Activated CD4-positive, alpha-beta T cell treated with anti-CD3 and anti-CD28 coated beads for 4 hours (primary cell): ENCODE data around the gene STING1.
A peak's percentile ranks its signal among the peaks of the same experiment; 100 is the strongest.
"Not testable (repeated sequence)": the region's sequence is repeated elsewhere in the genome, so short reads cannot be mapped to it uniquely, and the experiment has no call there.

Source experiments
- DNase-seq, 2 donors: peaks; one replicate each; pipeline ENCODE4 v3.0.0-alpha.2; 2020

The STING1 gene

DNA sequence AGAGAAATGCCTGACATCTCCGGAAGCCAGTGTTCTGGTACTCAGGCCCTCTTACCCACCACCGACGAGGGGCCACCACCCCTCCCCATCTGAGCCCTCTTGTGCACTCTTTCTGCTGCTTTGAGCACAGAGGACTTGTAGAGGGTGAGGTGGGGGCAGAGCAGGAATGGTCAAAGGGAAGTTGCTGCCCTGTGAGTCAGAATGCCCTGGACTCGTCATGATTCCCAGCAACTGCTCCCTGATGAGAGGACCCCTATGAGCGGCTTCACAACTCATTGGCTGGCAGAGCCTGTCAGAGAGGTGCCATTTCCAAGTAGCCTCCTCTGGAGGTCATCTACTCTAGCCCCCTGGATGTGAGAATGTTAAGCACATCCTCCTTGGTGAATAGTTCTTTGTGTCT, 20.9 kb downstream of the STING1 start:
- no peak for DNase-seq

DNA sequence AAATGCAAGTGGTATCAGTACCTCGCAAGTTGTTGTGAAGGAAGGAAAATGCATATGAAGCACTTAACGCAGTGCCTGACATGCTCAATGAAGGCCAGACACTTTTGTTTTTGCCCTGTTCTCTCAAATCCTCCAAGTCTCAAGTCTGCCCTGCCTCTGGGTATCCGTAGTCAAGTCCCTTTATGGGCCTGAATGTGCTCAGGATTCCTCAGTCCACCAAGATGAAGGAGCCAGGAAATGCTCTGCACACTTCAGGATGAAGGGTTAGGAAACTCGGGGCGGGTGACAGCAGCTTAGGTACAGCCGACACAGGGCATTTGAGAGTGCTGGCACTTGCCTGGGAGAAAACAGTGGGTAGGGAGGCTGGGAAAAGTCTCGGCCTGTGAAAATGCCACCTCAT, 21.4 kb downstream of the STING1 start:
- no peak for DNase-seq

DNA sequence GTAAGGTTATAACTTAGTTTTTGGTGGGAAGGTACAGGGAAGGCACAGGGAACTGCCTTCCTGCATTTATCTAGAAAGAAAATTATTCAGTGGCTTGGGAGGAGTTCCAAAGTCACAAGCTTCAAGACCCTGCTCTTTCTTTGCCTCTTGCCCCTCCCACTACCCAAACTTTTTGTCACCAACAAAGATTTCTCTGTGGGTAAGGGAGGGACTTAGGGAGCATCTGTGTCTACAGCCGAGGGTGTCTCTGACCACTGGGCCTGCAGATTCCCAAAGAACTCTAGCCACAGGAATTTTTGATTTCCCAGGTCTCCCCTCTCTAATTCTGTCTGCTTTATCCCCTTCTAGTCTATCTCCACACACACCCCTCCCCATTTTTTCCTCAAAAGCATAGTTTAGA, 22.1 kb downstream of the STING1 start:
- no peak for DNase-seq

DNA sequence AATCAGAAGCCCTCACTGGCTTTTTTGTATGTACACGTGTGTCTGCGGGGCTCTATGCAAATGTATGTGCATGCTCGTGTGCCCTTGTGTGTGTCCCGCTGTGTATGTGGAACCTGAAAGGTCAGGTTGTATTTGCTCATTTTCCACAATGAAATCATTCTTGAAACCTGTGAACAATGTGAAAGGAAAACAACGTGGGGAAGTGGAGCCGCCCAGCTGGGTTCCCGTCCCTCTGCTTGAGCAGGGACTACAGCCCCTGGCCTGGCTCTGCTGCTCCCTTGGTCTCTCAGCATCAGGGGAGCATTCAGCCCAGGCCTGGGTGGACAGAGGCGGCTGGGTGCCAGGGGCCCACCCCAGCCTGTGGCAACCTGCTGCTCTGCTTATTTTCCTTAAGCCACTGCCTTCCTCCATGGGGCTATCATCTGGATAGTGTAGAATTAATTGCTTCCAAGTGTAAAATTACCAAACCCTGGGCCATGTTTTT, 23.1 kb downstream of the STING1 start:
- no peak for DNase-seq

DNA sequence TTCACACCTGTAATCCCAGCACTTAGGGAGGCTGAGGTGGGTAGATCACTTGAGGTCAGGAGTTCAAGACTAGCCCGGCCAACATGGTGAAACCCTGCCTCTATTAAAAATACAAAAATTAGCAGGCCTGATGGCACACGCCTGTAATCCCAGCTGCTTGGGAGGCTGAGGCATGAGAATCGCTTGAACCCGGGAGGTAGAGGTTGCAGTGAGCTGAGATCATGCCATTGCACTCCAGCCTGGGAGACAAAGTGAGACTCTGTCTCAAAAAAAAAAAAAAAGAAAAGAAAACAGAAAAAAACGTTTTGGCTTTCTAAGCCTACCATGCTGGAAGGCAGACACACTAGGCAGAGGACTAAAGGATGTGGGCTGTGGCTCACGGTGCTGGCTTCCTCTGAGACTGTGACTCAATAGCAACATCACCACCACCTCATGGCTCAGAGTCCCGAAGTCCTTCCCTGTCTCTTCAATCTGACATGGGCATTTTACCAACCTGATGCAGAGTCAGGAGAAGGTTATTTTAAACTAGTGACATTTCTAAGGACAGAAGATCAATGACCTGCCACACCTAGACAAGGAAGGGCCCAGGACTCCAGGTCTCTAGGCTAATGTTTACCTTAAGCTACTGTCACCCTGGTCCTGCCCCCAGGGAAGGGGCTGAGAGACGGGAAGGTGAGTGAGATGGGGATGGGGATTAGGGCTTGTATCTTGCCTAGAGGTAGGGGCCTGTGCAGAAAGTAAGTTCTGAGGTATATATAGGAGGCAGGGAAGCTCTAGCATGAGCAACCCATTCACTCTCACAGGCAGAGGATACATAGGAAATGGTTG, 23.8 kb downstream of the STING1 start:
- peak; percentile 75 to 77 for DNase-seq

DNA sequence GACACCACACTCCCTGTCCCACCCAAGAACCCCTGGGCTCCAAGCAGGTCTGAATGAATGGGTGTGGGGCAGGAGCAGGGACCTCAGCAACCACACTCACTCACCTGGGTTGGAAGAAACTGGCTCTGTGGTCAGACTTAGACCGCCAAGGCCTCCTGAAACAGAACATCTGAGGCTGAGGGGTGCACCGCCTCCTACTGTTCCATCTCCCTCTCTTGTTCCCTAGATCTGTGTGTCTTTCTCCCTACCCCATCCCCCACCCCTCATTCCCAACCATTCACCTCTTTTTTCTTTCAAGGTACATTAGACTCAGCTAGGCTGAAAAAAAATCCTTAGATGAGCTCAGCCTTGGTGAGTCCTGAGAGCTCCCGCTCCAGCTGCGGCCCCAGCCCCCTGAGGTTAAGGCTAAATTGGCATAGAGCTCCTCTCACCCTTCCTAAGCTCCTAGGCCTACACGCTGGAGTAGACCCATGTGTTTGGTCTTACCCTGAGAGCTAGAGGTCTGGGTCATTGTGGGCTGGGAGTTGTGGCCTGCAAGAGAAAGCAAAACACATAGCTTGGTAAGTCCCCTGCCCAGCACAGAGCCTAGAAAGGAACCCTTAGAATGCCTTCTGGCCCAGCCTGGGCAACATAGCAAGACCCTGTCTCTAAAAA, 24.8 kb downstream of the STING1 start:
- no peak for DNase-seq

DNA sequence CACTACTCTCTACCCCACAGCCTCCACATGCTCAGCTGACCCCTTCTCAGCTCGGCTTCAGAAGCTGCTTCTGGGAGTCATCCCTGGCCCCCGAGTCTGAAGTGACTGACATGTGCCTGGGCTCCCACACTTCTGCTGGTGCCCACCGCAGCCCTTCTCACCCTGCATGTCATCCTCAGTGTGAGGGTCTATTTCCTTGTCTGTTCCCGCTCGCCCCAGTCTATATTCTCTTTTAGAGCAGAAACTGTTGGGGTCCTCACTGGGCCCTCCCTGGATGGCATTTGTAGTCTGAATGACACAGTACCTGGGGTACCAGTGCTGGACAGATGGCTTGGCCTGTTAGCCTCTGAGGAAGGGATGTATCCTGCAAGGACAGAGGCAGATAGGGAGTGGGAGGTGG, 25.3 kb downstream of the STING1 start:
- DNase-seq = no peak

DNA sequence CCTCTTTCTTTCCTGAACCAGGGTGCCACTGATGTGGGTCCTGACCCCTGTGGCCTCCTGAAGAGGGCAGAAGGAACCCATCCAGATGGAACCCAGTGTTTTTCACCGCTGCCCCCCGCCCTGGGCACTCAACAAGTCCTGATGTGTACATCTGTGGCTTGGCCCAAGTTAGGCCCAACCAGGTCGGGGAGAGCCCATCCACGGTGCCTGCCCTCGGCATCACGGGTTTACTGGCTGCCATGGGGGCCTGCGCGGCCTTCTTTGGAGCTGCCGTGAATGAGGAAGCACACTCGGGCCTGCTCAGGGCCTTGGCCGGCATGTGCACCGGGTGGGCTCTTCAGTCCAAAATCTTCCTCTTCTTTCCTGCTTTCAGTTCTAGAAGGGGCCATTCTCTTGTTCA, 25.8 kb downstream of the STING1 start:
- DNase-seq = no peak

DNA sequence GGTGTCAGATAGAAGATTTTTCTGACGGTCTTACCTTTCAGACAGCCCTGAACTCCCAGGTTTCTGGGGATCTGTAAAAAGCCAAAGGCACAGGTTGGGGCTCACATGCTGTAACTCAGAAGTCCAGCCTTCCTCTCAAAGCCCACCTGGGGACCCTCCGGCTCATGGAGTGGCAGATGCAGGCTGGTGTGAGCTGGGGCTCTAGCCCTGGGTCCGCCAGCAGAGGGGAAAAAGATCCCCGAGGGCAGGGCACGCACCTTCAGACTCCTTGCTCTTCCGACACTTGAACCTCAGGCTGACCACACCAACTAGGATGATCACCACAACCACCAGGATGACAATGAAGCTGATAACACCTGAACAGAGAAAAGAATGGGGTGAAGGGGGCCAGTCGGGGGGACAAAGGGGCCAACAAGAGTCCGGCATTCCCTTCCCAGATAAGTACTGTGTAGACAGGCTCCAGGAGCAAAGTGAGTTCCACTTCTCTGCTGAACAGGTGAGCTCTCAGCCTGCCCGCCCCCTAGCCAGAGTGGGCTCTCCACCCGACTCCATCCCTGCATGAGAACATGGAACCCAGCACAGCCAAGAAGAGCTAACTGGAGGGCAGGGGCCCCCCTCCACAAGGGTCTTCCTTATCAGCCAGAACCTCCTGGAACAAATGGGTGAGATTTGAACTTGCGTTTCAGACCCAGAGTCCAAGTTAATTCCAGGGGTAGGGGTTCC, 27.8 kb downstream of the STING1 start:
- no peak for DNase-seq

DNA sequence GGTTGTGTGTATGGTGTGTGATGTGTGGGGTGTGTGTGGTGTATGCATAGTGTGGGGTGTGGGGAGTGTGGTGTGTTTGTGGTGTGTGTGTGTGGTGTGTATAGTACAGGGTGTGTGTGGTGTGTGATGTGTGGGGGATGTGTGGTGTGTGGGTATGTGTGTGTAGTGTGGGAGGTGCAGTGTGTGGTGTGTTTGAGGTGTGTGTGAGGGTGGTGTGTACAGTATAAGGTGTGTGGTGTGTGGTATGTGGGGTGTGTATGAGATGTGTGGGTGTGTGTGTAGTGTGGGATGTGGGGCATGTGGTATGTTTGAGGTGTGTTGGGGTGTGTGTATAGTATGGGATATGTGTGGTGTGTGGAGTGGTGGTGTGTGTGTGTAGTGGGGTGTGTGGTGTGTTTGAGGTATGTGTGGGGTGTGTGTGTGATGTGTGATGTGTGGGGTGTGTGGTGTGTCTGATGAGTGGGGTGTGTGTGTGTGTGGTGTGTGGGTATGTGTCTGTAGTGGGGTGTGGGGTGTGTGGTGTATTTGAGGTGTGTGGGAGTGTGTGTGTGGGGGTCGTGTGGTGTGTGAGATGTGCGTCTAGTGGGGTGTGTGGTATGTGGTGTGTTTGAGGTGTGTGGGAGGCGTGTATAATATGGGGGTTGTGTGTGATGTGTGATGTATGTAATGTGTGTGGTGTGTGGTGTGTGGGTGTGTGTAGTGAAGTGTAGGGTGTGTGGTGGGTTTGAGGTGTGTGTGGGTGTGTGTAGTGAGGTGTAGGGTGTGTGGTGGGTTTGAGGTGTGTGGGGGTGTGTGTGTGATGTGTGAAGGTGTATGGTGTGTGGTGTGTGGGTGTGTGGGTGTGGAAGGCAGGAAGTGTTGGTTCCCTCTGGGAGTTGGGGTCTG, 28.6 kb downstream of the STING1 start:
- DNase-seq = peak; percentile 47 to 65

DNA sequence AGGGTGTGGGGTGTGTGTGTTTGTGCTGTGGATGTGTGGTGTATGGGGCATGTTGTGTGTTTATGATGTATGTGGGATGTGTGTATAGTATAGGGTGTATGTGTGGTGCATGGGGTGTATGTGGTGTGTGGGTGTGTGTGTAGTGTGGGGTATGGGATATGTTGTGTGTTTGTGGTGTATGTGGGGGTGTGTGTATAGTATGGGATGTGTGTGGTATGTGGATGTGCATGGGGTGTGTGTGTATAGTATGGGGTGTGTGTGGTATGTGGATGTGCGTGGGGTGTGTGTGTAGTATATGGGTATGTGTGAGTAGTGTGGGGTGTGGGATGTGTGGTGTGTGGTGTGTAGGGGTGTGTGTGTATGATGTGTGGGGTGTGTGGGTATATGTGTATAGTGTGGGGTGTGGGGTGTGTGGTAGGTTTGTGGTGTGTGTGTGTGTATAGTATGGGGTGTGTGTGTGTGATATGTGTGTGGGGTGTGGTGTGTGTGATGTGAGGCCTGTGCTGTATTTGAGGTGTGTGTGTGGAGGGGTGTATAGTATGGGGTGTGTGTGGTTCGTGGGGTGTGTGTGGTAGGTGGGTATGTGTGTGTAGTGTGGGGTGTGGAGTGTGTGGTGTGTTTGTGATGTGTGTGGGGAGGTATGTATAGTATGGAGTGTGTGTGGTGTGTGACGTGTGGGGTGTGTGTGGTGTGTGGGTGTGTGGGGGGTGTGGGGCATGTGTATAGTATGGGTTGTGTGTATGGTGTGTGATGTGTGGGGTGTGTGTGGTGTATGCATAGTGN, 30.5 kb downstream of the STING1 start:
- no peak for DNase-seq

DNA sequence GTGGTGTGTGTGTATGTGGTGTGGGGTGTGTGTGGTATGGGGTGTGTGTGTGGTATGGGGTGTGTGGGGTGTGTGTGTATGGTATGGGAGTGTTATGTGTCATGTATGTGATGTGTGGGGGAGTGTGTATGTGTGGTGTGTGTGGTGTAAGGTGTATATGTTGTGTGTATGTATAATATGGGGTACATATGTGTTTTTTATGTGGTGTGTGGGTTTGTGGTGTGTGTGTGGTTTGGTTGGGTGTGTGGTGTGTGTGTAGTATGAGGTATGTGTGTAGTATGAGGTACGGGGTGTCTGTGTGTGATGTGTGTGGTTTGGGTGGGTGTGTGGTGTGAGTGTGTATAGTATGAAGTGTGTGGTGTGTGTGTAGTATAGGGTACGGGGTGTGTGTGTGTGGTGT, 31.4 kb downstream of the STING1 start:
- no peak for DNase-seq

DNA sequence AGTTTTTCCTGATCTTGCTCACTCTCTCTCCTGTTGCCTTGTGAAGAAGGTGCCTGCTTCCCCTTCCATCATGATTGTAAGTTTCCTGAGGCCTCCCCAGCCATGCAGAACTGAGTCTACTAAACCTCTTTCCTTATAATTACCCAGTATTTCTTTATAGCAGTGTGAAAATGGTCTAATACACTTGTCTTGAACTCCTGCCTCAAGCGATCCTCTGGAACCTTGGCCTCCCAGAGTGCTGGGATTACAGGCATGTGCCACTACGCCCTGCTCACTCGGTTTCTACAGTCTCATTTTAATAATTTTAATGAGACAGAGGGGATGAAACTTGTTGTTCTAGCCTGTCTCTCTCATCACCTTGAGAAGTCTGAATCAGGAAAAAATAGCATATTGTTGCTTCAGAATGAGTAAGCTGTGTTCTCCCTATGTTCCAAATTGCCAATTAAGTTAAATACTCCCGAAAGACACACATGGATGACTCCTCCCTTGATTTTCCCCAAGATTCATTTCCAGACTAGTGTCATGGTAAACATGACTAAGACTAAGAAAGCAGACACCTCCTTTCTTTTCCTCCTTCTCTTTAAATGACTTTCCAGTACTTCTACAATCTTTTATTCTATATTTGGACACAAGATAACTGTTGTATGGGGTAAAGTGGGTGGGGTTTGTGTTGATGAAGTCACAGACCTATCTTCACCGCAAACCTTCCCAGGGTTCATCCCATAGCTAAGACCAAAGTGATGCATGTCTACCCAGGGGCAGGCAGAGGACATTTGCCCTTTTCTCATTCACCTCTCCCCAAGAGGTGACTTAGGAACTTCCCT, 35.4 kb downstream of the STING1 start:
- DNase-seq = no peak

DNA sequence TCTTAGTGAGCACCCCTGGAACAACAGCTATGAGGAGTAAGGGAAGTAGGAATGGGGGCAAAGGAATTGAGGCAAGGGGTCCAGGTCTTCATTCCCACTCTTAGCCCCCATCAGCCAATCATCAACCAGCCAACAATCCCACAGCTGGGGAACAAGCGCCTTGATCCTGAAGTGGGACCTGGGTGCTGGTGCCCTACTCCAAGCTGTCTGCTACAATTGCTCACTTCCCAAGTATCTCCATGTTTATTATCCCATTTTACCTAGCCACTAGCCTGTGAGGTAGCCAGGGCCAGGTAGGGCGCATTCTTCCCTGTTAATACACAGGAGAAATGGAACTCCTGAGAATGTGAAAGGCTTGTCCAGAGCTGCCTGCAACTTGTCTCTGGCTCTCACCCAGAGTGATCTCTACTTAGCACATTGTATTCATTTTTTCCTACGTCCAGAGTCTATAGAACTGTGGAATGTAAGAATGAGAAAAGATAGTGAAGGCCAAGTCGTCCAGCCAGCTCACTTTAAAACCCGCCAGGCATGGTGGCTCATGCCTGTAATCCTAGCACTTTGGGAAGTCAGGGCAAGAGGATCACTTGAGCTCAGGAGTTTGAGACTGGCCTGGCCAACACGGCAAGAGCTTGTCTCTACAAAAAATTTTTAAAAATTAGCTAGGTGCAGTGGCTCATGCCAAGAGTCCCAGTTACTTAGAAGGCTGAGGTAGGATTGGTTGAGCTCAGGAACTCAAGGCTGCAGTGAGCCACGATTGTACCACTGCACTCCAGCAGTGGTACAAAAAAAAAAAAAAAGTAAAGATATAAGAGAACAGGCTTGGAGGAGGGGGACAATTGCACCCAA, 37.0 kb downstream of the STING1 start:
- no peak for DNase-seq

DNA sequence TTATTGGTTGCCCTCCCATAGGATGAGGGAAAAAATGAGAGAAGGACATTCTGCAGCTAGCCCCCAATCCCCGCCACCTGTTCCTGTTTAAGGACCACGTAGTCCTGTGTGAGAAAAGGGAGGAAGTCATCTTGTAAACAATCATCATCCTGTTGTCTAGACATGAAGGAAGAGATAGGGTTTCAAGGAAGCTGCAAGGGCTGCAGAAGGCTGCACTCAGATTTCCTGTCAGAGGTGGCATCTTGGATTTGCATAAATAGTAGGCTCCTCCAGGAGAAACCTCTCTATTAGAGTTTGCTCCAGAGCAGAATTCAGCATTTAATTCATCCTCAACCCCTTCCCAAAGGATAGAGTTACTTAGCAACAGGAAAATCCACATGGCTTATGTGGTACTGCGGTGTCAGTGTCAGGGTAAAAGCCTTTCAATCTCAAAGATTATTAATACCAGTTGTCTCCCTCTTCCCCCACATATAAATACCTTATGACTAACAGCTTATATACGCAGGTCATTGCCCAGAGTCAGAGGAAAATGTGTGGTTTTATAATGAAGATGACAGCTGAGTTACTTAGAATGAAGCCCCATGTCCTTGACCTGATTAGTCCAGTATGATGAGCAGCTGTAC, 38.6 kb downstream of the STING1 start:
- DNase-seq = no peak

DNA sequence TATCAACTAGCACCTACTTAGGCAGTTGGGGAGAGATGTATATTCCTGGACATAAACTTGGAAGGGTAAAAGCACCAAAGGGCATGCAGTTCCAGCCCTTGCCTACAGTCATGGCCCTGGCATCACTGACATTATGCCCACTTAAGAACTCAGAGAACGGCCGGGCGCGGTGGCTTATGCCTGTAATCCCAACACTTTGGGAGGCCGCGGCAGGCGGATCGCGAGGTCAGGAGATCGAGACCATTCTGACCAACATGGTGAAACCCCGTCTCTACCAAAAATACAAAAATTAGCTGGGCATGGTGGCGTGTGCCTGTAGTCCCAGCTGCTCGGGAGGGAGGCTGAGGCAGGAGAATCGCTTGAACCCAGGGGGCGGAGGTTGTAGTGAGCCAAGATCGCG, 42.1 kb downstream of the STING1 start:
- not testable (repeated sequence) for DNase-seq

DNA sequence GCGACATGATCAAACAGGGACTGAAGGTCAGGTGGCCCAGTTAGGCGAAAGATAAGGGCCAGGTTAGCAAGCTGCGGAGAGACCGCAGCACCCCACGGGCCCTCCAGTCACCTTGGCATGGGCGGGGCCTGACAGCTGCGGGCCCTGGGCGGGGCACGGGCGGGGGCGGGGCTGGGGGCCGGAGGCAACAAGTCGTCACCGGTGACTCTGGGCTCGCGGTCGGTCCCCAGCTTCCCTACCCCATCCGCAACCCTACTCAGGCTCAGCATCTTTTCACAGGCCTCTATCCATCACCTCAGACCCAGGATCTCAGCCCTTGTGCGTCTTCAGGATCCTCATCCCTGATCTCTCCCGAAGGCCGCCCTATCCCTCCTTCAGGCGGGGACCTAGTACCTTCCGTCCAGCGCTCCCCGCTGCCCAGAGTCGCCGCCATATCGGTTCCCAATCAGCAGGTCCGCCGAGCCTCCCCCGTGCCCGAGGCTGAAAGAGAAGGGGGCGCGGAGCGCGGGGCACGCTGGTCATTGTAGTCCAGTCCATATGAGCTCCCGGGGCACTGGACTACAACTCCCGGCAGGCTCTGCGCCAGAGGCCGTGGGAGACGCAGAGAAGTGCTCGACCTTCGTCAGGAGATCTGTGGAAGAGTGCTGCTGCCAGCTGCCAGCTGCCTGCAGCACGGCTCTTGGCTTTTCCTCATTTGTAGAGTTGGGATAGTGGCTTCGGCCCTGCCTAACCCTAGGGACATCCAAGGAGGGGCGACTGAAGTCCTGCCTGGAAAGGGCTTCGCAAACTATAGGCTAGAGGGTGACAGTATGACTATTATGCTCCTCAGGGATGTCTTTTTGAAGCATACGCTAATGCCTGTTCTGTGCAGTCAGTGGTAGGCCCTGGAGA, 43.3 kb downstream of the STING1 start, which contains the start of gene DNAJC18:
Gene DNAJC18, minus strand, starts transcription at position 513 of the 891 bp plus-strand sequence. Its CDS starts 80 bp downstream, at position 433.
- DNase-seq = peak; percentile 87 to 90

DNA sequence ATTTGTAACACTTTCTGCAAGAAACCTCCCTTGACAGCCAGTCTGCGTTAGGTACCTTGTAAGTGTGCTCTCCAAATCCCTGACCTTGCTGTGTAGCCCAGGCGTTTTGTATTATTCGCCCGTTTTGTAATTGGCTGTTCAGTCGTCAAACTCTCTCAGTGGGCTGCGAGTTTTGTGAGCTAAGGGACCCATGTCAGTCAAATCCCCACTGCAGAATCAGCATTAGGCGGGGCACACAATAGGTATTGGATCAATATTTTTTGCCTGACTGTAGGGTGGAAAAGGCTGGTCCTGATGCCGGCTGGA, 43.9 kb downstream of the STING1 start:
- no peak for DNase-seq
